Measurements from ENCODE around the gene JARID2.
"Not testable (repeated sequence)": the region's sequence is repeated elsewhere in the genome, so short reads cannot be mapped to it uniquely, and the experiment has no call there.

JARID2 gene

DNA sequence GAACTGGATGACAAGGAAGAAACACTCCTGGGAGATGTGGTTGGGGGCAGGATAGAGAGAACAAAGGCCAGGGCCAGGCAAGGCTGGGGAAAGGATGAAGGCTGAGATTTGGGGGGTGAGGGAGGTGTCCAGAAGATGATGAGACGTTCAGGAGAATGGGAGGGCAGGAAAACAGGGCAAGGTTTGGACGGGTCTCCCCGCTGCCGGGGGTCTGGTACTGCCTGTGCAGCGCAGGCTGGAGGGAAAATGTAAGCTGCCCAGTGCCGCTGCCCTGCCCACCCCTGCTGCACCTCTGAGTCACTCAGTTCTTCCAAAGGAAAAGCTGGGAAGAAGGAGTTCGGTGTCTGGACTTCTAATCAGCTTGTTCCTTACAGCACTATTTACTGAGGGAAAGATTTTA is 286.1 kb downstream of the JARID2 start:
- no peak for DNase-seq

GRCh38 chr6:15533379-15534026 is 287.6 kb downstream of the JARID2 start:
- no peak for DNase-seq

DNA sequence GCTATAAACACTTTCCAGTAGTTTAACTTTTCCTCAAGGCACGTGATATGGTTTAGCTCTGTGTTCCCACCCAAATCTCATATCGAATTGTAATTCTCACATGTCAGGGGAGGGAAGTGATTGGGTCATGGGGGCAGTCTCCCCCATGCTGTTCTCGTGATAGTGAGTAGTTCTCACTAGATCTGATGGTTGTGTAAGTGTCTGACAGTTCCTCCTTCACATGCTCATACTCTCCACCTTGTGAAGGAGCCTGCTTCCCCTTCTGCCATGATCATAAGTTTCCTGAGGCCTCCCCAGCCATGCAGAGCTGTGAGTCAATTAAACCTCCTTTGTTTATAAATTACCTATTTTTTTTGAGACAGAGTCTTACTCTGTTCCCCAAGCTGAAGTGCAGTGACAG is 289.1 kb downstream of the JARID2 start:
- no peak for DNase-seq

DNA sequence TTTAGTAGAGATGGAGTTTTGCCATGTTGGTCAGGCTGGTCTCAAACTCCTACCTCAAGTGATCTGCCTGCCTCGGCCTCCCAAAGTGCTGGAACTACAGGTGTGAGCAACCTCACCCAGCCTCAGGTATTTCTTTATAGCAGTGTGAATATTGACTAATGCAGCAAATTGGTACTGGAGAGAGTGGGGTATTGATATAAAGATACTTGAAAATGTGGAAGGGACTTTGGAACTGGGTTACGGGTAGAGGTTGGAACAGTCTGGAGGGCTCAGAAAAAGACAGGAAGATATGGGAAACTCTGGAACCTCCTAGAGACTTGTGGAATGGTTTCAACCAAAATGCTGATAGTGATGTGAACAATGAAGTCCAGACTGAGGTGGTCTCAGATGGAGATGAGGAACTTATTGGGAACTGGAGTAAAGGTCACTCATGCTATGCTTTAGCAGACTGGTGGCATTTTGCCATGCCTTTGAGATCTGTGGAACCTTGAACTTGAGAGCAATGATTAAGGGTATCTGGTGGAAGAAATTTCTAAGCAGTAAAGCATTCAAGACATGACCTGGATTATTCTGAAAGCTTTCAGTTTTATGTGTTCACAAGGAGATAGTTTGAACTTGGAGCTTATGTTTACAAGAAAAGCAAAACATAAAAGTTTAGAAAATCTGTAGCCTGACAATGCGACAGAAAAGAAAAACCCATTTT is 289.8 kb downstream of the JARID2 start:
- DNase-seq = no peak

GRCh38 chr6:15536198-15536955 is 290.5 kb downstream of the JARID2 start:
- no peak for DNase-seq

DNA sequence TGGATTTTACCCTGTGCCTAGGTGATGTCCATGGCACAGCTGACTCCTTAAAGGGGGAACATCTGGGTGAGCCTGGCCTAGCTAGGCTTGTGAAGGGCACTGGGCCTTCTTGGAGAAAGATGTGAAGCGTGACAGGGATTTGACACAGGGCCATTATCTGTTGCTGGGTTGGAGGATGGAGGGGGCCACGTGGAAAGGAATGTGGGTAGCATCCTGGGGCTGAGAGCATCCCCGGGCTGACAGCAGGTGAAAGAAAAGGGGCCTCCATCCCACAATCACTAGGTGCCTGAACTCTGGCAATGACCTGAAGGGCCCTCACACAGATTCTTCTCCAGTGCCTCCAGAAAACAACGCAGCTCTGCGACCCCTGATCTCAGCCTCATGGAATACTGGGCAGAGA is 292.2 kb downstream of the JARID2 start:
- DNase-seq = no peak

GRCh38 chr6:15538766-15539495 is 293.1 kb downstream of the JARID2 start:
- DNase-seq = no peak

DNA sequence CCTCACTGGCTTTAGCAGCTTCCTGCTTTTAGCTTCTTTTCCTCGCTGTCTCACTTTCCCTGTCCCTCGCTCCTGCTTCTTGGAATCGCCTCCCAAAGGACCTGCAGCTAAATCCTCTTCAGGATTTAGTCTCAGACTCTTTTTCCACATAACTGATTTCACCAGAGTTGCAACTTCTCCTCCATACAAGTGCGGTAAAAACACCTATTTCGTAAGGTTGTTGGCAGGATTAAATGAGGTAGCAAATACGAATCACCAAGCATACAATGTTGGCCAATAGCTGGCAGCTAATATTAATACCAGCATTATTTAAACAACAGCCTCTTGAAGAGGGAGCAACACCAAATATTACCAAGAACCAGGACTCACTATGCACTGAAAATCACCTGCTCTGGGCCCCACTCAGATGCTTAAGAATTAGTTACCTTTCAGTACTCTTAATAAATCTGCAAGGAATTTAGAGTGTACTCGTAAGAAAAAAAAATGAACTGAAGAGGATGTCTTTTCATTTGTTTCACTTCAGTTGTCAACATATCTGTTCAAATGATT is 293.9 kb downstream of the JARID2 start:
- no peak for DNase-seq

DNA sequence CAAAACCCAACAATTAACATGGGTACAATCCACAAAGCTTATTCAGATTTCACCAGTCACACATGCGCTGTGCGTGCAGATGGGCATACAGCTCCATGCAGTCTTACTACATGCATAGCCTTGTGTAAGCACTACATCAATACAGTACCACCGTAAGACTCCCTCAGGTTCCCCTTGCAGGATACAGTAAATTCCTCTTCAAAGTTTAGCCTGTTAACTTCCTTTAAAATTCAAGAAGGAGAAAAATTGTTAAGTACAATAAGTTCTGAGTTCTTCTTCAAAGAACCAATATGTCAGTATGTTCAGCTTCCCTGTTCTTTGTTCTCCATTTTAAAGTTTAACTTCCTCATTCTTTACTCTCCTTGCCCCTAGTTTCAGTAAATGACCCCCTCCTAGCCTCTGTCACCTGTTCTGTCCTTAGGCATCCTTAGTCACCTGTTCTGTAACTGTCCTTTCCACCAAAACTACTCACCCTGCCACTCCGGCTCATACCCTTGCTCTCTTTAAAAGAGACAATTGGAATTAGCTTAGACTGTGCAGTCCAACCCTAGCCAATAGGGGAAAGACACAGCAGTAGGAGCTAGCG is 297.6 kb downstream of the JARID2 start:
- DNase-seq = not testable (repeated sequence)

GRCh38 chr6:15544321-15544900 is 298.5 kb downstream of the JARID2 start:
- DNase-seq = no peak

DNA sequence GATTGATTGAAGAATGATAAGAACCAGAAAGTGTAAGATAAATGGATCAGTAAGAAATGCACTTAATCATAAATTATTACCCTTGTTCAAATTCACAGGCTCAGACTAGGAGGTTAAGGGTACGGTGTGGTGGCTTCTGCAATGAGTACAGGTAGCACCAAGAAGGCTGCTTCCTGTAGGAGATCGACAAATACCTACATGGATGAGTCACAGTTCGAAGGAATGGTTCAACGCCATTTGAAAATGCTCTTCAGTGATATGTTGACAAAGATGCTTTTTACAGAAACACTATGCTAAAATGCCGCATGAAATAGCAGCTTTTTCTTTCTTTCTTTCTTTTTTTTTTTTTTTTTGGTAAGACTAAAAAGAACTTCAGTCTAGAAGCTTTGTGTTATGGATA is 300.7 kb downstream of the JARID2 start:
- peak; percentile 32 for DNase-seq

GRCh38 chr6:15547400-15547799 is 301.5 kb downstream of the JARID2 start:
- peak; percentile 12 for DNase-seq

- DNase-seq = no peak
These were observed 303.5 kb downstream of the JARID2 start for GRCh38 chr6:15549371-15549770.

DNA sequence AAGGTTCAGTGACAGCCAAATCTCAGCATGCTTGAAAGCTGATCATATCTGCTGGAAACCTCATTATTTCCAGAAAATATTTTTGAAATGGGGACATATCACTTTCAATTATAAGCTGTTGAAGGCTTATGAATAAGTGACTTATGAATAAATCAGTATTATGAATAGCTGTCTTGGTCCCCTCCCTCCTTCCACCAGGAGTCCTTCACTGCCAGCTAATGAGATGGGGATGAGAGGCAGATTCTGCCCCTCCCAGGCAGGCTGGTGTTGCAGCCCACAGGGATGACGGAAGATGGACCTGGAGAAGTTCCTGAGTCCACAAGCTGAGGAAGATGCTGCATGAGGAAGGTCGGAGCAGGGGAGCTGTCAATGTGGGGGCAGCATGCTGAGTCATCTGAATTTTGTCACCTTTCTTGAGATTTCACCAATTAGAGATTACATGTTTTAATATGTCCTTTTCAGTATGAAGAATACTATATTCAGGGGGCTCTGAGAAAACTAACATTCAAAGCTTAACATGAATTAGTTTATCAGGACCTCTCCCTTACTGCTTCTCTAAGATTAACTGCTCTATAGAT is 304.8 kb downstream of the JARID2 start:
- no peak for DNase-seq

- DNase-seq = no peak
These were observed 305.4 kb downstream of the JARID2 start for GRCh38 chr6:15551262-15551661.

DNA sequence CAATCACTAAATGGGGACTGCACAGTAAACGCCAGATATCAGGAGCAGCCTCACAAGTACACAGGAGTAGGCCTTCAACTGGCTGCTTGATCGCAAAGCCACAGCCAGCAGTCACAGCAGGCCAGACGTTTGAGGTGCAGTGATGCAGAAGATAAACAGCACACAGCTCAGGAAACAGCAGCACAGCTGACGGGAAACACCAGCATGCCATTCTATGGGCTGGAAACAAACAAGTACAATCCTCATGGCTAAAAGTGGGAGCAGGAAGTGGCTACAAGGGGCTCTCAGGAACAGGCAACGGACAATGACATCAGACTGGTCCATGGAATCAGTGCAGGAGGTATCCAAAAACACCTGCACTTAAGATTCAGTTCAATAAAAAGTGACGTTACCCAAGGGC is 305.9 kb downstream of the JARID2 start:
- peak; percentile 80 for DNase-seq

- DNase-seq = no peak
These were observed 307.2 kb downstream of the JARID2 start for GRCh38 chr6:15553031-15553430.

DNA sequence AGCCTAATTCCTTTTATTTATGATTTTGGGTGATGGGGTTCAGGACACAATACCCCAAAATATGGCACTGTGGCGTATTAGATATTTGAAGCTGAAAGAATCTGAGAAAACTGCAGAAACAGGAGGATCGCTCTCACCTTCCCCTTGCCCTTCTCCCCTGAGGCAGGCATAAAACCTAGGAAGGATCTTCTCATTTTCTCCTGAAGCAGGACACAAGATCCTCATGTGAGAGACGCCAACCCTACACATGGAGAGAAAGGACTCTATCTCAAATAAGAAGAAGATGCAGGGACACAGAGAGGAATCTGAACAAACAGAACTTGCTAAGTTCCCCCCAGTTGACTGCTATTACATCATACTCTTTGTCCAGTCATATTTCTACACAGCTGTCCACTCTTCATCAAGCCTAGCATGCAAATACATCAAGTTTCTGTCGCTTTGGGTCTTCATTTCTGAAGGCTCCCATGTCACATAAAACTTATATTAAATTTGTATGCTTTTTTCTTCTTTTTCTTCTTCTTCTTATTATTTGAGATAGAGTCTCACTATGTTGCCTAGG is 307.9 kb downstream of the JARID2 start:
- no peak for DNase-seq

DNA sequence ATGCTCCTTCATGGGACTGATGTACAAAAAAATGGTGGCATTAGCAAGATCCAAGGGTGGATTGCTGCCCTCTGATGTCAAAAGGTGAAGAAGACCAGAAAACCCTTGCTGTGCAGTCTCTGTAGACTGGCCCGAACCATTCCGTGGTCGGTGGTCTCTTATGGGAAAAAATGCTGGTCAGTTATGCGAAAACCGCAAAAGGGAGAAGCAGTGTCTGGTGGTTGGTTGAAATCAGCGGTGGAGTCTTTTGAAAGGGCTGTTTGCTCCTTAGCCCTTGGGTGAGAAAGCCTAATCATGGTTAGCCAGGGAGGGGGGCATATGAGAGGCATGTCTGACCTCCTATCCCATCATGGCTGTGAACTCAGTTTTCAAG is 308.8 kb downstream of the JARID2 start:
- no peak for DNase-seq

GRCh38 chr6:15555101-15556038 is 309.5 kb downstream of the JARID2 start:
- DNase-seq = no peak

Measured in NCI-H510A treated with DMSO at 0.1 percent for 48 hours (cell line).